Measurements from ENCODE around the gene AHSG.

AHSG gene

DNA sequence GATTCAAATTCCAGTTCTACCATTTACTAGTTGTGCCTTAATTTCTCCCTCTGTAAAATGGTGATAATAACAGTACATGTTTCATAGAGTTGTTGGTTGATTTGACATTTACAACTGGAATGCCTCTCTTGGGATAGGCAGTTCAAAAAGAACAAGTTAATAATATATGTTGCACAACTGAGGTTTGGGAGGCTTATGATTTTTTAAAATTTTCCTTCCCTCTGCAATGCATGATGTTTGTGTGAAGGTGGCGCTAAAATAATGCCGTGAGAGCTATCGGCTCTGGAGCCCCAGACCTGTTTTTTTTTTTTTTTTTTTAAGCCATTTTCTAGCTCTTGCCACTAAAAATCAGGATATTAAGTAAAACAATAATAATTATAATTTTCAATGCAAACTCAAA, 23.7 kb upstream of the AHSG start:
- Histone ChIP-seq H3K4me1 (ENCODE audit: control insufficient read depth, insufficient read depth, low read length) (no peaks in the 10 kb centered on the region), H3K9me3 (ENCODE audit: control insufficient read depth, insufficient read depth, low read depth, low read length) (no peaks in the 10 kb centered on the region), H3K27ac (ENCODE audit: extremely low read depth, low read depth, low read length) (no peak overlapping the region), H3K4me3 (ENCODE audit: low read depth, low read length) (no peak overlapping the region), H3K36me3 (ENCODE audit: control insufficient read depth in 2 of 2, insufficient read depth in 1 of 2, low read length in 2 of 2) (peaks cover 7 to 22% of the 10 kb centered on the region in 2 experiments; a peak in 2 of 3 replicates)
- ChIA-PET POLR2A (interaction anchor here (0.6 kb wide), 1 partner anchor 150 kb away, joined by 3 read pairs; no protein-coding TSS in a partner anchor), CTCF (interaction anchor here (0.6 to 8.5 kb wide), 4 partner anchors 21 to 232 kb away, joined by 3 to 59 read pairs (median 5); partner anchors contain the start of gene AHSG)
- TF ChIP-seq ZNF223 (tag by site-specific recombination; IDR thresholded peaks at IDR 0.05) (no peak), ZNF654 (tag by site-specific recombination; IDR thresholded peaks at IDR 0.05; ENCODE audit: low read depth) (peak; percentile 12; the same call in 1 of the 2 replicates)

DNA sequence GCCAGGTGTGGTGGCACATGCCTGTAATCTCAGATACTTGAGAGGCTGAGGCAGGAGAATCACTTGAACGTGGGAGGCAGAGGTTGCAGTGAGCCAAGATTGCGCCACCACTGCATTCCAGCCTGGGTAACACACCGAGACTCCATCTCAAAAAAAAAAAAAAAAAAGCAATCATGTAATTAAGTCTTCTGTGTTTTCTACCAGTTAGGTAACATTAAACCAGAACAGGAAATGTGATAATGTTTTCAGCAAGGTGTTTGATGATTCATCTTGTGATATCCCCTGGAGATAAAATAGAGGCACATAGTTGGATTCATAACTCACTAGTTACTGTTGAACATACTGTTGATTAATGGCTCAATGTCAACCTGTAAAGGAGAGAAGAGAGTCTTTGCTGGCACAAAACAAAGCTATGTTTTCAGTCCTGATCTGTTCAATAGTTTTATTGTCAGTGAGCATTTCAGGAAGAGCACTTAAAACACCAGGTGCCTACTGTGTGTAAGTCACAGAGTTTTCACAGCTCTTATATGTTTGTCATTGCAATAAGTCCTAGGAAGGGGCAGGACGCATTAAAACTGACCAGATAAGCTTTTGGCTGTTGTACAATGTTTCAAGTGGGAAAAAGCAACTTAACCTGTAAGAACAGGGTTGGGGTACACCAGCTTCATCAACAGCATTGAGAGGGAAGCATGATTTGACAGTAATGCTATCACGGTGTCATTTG, 22.8 kb upstream of the AHSG start:
- Histone ChIP-seq H3K4me1 (ENCODE audit: control insufficient read depth, insufficient read depth, low read length) (no peaks in the 10 kb centered on the region), H3K9me3 (ENCODE audit: control insufficient read depth, insufficient read depth, low read depth, low read length) (no peaks in the 10 kb centered on the region), H3K27ac (ENCODE audit: extremely low read depth, low read depth, low read length) (no peak overlapping the region), H3K4me3 (ENCODE audit: low read depth, low read length) (no peak overlapping the region), H3K36me3 (ENCODE audit: control insufficient read depth in 2 of 2, insufficient read depth in 1 of 2, low read length in 2 of 2) (peaks cover 0 to 13% of the 10 kb centered on the region in 2 experiments; a peak in 1 of 3 replicates)
- ChIA-PET CTCF (interaction anchor here (0.5 to 8.5 kb wide), 6 partner anchors 20 to 377 kb away, joined by 3 to 59 read pairs (median 3); partner anchors contain the start of gene AHSG), POLR2A (interaction anchor here (0.6 to 1.2 kb wide), 3 partner anchors 20 to 149 kb away, joined by 3 to 5 read pairs (median 3); partner anchors contain the start of gene DNAJB11)
- TF ChIP-seq ZNF629 (tag by site-specific recombination; IDR thresholded peaks at IDR 0.05) (peak; percentile 40; the same call in 1 of the 2 replicates), ZNF473 (tag by site-specific recombination; IDR thresholded peaks at IDR 0.05) (no peak), ZNF391 (tag by site-specific recombination; IDR thresholded peaks at IDR 0.05; ENCODE audit: borderline replicate concordance, low read depth) (no peak), ZFHX2 (tag by site-specific recombination; conservative IDR thresholded peaks at IDR 0.05) (peak; percentile 48), ZNF366 (tag by site-specific recombination; conservative IDR thresholded peaks at IDR 0.05) (peak; percentile 65), KLF16 (tag by site-specific recombination; IDR thresholded peaks at IDR 0.05) (no peak), SP7 (tag by site-specific recombination; IDR thresholded peaks at IDR 0.05) (peak; percentile 98), PRDM1 (tag by site-specific recombination; IDR thresholded peaks at IDR 0.05) (peak; percentile 64; the same call in 1 of the 2 replicates), KLF8 (tag by site-specific recombination; IDR thresholded peaks at IDR 0.05) (peak; percentile 24; the same call in 1 of the 2 replicates), SCRT2 (tag by site-specific recombination; IDR thresholded peaks at IDR 0.05) (peak; percentile 82), ZNF362 (tag by site-specific recombination; IDR thresholded peaks at IDR 0.05) (peak; percentile 81; the same call in 1 of the 2 replicates), ZNF433 (tag by site-specific recombination; IDR thresholded peaks at IDR 0.05; ENCODE audit: low read depth) (no peak)
- TF ChIP-seq, protein P1, sequence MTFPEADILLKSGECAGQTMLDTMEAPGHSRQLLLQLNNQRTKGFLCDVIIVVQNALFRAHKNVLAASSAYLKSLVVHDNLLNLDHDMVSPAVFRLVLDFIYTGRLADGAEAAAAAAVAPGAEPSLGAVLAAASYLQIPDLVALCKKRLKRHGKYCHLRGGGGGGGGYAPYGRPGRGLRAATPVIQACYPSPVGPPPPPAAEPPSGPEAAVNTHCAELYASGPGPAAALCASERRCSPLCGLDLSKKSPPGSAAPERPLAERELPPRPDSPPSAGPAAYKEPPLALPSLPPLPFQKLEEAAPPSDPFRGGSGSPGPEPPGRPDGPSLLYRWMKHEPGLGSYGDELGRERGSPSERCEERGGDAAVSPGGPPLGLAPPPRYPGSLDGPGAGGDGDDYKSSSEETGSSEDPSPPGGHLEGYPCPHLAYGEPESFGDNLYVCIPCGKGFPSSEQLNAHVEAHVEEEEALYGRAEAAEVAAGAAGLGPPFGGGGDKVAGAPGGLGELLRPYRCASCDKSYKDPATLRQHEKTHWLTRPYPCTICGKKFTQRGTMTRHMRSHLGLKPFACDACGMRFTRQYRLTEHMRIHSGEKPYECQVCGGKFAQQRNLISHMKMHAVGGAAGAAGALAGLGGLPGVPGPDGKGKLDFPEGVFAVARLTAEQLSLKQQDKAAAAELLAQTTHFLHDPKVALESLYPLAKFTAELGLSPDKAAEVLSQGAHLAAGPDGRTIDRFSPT (tag by site-specific recombination; IDR thresholded peaks at IDR 0.05), result peak; percentile 37; the same call in 1 of the 2 replicates

GRCh38 chr3:186590580-186591295, 22.1 kb upstream of the AHSG start:
- POLR2A ChIA-PET, result interaction anchor here (0.7 to 1.2 kb wide), 2 partner anchors 20 to 127 kb away, joined by 3 to 5 read pairs; partner anchors contain the start of gene DNAJB11
- Histone ChIP-seq H3K4me3 (ENCODE audit: low read depth, low read length) (no peak overlapping the region), H3K4me1 (ENCODE audit: control insufficient read depth, insufficient read depth, low read length) (no peaks in the 10 kb centered on the region), H3K9me3 (ENCODE audit: control insufficient read depth, insufficient read depth, low read depth, low read length) (no peaks in the 10 kb centered on the region), H3K36me3 (ENCODE audit: control insufficient read depth in 2 of 2, insufficient read depth in 1 of 2, low read length in 2 of 2) (peaks cover 0 to 6% of the 10 kb centered on the region in 2 experiments; a peak in 1 of 3 replicates), H3K27ac (ENCODE audit: extremely low read depth, low read depth, low read length) (no peak overlapping the region)
- CTCF ChIA-PET, result interaction anchor here (0.5 to 8.5 kb wide), 6 partner anchors 19 to 376 kb away, joined by 3 to 59 read pairs (median 3); partner anchors contain the start of gene AHSG
- TF ChIP-seq EGR2 (tag by site-specific recombination; IDR thresholded peaks at IDR 0.05; ENCODE audit: low read depth), result no peak
- TF ChIP-seq, protein P2, sequence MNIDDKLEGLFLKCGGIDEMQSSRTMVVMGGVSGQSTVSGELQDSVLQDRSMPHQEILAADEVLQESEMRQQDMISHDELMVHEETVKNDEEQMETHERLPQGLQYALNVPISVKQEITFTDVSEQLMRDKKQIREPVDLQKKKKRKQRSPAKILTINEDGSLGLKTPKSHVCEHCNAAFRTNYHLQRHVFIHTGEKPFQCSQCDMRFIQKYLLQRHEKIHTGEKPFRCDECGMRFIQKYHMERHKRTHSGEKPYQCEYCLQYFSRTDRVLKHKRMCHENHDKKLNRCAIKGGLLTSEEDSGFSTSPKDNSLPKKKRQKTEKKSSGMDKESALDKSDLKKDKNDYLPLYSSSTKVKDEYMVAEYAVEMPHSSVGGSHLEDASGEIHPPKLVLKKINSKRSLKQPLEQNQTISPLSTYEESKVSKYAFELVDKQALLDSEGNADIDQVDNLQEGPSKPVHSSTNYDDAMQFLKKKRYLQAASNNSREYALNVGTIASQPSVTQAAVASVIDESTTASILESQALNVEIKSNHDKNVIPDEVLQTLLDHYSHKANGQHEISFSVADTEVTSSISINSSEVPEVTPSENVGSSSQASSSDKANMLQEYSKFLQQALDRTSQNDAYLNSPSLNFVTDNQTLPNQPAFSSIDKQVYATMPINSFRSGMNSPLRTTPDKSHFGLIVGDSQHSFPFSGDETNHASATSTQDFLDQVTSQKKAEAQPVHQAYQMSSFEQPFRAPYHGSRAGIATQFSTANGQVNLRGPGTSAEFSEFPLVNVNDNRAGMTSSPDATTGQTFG (tag by site-specific recombination; IDR thresholded peaks at IDR 0.05; ENCODE audit: borderline replicate concordance), result no peak
- TF ChIP-seq ZNF624 (tag by site-specific recombination; IDR thresholded peaks at IDR 0.05), result no peak
- TF ChIP-seq ZNF621 (tag by site-specific recombination; IDR thresholded peaks at IDR 0.05), result no peak
- no peak for TF ChIP-seq ZEB2 (tag by site-specific recombination; IDR thresholded peaks at IDR 0.05)
- no peak for TF ChIP-seq ZNF704 (tag by site-specific recombination; IDR thresholded peaks at IDR 0.05)
